NCI-H2107 treated with DMSO at 0.1 percent for 48 hours (cell line): ENCODE data around the gene DGKB.

Experiments used
- DNase-seq: peaks from one replicate; lab custom pipeline; 2025; ENCODE audit not compliant: unreplicated experiment; lab: John Stamatoyannopoulos, UW

Gene DGKB

DNA sequence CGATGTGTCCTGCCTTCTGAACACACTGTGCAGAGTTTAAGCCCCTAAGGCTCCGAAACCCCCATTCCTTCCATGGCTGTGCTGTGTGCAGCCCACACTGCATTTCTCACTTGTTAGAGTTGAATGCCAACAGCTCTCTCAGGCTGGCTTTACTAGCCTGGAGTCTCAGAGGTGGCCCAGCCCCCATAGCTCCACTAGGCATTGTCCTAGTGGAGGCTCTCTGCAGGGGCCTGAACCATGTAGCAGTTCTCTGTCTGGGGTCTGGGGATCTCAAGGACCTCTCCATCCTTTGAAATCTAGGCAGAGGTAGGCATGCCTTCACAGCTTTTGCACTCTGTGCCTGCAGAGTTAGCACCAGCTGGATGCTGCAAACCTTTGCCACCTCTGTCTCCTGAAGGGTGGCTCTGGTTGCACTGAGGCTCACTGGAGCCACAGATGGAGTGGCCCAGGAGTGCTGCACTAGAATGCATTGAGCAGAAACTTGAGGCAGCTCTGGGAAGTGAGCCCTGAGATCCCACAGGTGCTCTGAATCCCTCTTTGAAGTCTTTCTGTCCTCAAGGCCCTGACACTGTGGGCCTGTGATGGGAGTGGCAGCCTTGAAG lies 301.7 kb downstream of the DGKB start:
- DNase-seq, result no peak

DNA sequence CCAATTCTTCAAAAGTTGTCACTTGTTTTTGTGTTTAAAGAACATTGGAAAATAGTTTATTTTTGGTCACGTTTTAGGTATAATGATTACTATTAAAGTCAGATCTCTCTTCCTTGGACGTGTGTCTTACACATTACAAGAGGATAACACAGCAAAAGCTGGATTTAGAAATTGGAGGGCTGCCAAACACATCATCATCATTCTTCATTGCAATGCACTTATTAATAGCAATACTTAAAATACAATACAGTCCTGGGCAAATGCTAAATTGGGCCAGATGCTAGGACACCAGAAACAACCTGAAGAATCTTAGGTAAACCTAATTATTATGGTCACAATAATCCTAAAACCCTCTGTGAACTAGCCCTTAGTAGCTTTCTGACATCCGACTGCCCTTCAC lies 303.6 kb downstream of the DGKB start:
- no peak for DNase-seq

DNA sequence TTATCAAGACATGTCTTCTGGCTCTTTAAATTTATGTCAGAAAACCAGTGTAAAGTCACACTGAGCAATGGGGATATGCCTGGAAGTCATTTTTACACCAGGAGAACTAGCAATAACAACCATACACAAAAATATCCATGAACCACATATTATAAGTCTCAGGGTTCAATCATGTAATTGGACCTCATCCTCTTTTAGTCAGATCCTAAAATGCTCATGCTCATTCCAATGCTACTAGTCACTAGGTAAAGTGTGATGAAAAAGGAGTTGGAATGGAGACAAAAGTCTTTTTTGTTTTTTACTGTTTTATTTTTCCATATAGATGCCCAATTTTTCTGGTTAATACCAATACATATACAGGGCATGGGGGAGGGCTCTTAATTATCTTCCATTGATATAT lies 306.1 kb downstream of the DGKB start:
- no peak for DNase-seq

DNA sequence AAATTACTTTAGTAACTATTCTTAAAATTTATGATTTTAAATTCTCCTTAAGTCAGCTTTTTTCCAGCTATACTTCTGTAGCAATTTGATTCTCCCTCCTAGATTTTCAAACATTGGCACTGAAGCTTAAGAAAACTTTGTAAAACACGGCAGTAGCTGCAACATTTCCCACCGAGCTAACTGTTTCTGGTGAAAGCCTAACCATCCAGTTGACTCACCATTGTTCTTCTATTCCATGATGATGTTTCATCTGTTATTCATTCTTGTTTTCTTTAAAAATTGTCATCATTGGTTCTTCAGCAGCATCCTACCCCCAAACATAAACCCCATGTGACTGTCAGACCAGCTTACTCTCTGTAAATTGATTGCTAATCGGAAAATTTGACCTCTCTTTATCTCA lies 312.3 kb downstream of the DGKB start:
- DNase-seq, result no peak

DNA sequence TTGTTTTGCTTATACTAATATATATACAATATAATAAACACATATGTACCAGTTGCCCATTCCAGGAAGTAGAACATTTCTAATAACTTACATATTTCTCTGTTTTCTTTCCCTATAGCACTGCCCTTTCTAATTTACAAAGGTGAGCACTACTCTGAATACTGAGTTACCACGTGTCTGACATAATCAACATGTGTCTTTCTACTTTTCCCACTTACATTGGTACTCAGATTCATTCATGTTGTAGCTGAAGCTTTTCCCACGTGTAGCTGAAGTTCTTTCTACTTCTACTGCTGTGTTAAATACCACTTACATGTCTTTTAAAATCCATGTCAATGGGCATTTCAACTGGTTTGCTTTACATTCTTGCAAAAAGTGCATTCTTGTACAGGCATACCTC lies 317.3 kb downstream of the DGKB start:
- no peak for DNase-seq

DNA sequence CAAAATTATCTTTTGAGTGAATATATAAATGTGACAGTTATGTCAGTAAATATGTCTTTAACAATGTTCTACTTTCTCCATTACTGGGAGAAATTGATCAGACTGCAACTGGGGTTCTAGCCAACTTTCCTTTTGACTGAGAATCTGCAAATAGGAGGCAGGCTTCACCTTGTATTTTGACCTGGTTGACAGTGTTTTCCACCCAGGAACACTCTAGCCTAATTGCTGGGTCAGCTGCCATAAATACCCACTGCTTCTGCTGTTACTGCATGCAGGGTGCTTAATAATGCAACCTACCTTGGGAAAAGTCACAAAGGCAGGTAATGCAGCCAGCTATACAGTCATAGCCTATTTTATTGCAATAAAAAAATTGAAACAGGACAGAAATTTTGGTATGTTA lies 319.0 kb downstream of the DGKB start:
- DNase-seq, result no peak

DNA sequence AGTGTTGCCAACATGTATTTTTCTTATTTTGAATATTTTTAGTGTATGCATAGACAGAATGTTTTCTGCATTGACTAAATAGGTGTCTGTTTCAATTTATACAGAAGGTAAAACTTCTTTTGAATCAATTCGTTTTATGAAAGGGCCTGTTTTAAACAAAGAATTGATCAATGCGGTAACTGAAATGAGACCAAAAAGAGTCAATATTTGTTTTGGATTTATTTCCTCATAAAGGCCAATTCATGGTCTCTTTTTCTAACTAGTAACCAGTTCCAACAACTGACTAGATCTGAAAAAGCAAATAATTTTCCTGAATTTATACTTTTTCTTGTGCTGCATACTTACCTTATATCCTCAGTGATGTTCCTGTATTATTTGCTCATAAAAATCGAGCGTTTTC lies 320.5 kb downstream of the DGKB start:
- no peak for DNase-seq

DNA sequence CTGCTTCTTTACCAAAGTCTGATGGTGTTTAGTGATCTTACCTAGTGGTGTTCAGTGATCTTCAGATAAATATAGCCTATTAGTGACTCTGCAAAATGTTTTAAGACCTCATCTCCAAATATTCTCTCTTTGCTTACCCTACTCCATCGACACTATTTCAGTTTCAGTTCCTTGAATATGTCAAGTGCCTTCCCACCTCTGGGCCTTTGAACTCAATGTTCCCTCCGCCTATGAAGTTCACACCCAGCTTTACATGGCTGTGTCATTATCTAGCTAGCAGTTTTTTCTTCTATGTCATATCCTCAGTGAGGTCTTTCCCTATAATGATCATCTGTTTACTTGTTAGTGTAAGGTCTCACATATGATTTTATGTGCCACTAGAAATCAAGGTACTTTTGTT lies 322.6 kb downstream of the DGKB start:
- DNase-seq, result no peak

DNA sequence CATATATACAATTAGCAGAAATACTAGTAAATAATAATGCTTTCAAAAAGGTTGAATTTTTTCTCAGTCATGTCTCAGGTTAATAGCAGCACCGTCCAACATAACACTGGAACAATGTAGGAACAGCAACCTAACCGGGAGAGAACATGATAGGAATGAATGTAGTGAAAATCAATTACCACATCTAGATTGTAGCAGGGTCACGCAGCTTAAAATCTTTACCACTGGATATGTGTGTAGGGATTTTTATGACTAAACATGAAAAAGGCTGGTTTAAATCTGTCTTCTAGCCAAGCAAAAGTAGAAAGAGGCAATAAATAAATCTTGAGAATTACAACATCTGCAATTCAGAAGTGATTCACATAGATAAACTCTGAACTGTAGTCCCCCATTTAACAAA lies 326.0 kb downstream of the DGKB start:
- DNase-seq, result no peak

DNA sequence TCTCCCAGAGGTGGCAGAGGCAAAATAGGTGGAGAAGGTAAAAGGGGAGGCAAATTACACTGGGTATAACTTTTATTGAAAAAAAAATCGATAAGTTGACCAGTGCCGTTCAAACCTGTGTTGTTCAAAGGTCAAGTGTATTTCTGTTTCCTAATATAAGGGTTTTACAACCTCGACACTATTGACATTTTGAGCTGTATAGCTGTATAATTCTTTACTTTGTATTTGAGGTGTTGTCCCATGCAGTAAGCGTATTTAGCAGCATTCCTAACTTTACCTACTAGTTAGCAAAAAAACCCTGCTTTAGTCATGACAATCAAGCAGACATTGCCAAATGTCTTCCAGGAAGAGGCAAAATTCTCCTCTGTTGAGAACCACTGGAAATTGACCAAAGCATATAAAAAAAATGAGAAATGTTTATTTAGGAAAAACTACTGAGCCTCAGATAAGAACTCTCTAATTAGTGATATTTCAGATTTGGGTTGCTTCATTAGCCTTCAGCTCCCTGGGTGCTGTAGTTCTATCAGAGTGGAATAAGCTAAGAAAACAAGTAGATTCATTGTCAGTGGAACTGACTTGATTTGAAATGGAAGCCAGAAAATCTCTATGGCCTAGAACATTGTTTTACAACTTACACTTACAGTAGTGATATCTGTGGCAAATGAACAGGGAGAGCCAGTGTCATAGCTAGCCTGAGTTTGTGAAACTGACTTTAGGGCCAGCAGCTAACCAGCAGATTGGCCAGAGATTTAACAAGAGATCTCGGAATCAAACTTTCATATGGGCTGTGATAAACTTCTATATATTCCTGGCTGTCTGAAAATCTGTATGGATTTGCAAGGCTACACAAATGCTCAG lies 331.6 kb downstream of the DGKB start:
- no peak for DNase-seq

DNA sequence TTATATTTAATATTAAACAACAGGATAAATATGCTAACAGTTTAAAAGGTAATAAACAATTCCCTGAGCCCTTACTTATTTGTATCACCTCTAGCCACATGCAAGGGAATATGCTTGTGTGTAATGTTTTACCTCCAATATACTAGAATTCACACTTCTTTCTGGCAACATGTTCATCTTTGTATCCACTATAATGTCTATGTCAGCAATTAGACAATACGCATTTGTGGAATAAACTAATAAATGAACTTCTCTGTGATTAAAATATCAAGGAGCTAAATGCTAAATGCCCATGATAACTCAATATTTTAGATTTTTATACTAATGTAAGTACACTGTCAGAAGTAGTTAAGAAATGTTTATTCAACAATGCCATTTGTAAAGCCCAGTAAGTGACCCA lies 350.5 kb downstream of the DGKB start:
- no peak for DNase-seq

DNA sequence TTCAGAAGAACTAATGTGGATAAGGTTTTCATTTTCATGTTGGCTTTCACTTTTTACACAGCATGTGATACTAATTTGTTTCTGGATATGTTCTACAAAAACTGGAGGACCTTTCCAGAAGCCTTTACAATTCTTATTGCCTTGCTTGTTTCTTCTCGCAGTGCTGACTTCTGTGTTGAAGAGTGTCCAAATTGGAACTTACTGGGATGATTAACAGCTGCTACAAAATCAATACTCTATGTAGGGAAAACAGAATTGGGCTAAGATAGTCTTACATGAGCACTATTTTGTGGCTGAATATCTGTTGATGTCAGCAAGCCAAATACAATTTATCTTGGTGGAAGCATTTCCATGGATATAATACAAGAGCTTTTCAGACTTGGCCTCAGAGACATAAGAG lies 351.2 kb downstream of the DGKB start:
- DNase-seq, result no peak

DNA sequence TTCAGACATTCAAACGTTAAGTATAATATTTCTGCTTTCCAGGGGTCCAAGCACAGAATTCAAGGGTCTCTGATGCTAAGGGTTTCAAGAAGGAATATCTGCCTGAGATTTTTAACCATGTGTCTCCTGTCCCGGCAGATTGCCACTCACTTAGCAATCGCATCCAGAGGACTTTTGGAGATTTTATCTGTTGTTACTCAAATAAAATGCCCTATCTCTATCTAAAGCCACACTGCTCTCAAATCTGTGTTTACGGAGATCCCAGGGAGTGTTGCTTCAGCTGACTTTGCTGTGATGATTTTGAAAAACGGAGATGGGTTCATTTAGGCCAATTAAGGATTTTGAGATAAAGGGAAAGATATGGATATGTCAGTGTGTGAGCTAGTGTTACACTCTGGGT lies 359.9 kb downstream of the DGKB start:
- DNase-seq, result no peak

DNA sequence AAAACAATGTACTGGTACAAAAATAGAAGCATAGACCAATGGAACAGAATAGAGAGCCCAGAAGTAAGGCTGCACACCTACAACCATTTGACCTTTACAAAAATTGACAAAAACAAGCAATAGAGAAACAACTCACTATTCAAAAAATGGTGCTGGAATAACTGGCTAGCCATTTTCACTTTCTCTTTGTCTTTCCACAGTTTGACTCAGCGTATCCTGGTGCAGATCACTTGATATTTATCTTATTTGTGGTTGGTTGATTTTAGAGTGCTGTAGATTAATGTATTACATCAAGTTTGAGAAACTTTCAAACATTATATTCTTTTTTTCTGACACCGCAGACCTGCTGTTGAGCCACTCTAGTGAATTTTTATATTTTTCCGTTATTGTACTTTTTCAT lies 381.4 kb downstream of the DGKB start:
- no peak for DNase-seq

DNA sequence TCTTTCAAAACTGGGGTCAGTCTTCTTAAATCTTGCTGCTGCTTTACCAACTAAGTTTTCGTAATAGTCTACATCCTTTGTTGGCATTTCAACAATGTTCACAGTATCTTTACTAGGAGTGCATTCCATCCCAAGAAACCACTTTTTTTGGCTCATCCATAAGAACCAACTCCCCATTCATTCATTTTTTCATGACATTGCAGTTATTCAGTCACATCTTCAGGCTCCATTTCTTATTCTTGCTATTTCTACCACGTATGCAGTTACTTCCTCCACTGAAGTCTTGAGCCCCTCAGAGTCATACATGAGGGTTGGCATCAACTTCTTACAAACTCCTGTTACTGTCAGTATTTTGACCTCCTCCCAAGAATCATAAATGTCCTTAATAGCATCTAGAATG lies 392.3 kb downstream of the DGKB start:
- no peak for DNase-seq

DNA sequence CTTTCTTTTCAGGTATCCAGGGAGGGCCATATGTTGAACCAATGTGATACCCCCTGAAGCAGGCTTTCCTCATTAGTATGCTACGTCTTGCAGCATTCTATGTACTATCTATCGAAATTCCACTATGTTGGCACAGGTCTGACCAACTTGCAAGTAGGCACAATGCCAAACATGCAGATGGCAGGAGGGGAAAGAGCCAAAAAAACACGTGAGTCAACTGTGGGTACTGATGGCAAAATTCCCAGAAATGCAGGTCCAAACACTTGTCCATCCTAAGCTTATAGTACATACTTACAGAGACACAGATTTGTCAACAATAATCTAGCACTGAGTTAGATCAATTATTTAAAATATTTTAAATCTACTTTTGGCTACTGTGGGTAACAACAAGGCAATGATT lies 394.9 kb downstream of the DGKB start:
- peak; percentile 15 for DNase-seq

DNA sequence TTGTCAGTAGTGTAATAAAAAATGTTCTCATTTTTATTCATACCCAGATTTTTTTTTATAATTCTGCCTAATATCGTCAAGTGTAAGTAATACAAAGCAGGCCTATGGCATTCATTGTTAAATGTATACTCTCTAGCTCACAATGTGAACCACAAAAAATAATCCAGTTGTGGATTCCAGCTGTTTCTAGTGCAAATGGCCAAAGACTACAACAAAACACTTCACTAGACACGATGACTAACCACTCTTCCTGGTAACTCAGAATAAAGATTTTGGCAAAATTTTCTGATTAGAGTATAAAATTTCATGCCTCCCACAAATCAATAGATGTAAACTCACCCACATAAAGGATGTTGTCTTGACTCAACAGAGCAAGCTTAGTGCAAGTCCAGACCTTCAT lies 396.6 kb downstream of the DGKB start:
- no peak for DNase-seq

DNA sequence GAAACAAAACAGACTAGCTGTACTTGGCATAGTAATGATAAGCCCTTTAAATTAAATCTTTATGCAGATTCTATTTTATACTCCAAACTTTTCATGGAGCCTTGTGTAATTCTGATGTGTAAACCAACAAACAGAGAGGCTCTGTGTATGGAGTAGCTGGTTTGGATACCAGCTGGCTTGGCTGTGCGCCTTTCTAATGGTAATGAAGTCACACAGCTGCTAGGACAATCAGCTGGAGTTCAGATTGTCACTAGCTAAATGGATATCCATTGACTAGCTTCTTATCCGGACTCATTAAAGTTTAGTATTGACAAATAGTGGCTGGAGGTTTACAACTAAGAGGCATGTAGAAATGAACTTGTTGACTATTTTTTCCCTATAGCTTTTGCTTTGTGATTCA lies 398.4 kb downstream of the DGKB start:
- DNase-seq, result peak; percentile 21

DNA sequence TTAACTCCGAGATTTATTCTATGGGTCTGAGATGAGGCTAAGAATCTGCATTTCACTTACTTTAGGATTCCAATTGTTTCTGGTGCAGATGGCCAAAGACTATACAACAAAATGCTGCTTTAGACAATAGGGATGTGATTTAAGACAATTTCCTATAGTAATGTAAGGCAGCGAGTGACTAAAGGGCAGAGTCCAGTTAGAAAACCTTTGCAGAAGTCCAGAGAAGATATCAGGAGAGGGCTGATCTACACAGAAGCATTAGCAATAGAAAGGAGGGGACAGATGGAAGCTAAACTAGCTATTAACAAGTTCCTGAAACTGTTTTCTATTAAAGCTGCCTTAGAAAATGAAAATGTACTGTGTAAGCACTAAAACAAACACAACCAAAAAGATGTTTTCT lies 398.9 kb downstream of the DGKB start:
- DNase-seq, result no peak

DNA sequence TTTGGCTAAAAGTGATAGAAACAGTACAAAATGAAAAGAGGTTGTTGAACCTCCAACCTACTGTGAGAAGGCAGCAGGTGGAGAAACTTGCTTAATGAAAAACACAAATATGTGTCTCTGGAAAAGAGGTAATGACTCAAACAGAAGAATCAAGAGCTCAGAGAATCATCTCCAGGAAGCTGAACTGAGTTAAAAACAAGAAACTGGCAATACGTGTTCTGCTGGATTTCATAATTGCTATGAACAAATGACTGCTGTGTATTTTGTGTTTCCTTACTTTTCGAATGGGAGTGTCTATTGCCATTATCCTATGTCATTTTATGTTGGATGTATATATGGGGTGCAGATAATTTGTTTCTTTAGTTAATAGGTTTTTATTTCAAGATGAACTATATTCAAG lies 401.1 kb downstream of the DGKB start:
- no peak for DNase-seq

DNA sequence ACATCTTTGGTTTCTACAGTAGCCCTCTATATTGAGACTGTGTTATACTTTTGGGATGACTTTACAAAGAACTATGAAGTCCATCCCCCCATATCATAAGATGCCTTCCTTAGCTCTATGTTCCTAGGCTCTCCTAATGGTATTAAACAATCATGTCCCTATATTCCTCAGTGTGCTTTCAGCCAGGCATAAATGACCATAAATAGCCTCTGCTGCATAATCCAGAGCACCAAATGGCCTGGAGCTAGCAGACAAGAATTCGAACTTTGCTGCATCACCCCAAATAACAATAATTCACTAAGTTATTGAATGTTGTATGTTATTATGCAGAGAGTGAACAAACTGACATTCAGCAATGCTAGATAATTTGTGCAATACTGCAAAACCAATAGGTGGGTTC lies 405.2 kb downstream of the DGKB start:
- DNase-seq, result no peak

DNA sequence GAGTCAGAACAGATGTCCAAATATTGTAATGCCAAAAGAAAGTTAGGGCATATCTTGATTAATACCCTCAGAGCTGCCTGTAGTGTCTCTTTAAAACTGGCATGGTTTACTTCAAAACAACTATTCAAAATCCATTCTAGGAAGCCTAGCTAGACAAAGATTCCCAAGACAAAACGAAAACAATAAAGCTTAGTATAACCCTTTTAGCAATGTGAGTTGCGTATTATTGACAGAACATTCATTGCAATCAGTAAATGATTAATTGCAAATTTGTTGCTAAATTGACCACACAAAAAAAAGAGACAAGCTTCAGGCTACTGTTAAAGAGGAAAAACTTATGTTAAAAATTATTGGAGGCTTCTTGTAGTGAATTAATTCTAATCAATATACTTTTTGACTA lies 406.9 kb downstream of the DGKB start:
- DNase-seq, result no peak
